Measurements from ENCODE around the gene CHCHD3.

The CHCHD3 gene

DNA sequence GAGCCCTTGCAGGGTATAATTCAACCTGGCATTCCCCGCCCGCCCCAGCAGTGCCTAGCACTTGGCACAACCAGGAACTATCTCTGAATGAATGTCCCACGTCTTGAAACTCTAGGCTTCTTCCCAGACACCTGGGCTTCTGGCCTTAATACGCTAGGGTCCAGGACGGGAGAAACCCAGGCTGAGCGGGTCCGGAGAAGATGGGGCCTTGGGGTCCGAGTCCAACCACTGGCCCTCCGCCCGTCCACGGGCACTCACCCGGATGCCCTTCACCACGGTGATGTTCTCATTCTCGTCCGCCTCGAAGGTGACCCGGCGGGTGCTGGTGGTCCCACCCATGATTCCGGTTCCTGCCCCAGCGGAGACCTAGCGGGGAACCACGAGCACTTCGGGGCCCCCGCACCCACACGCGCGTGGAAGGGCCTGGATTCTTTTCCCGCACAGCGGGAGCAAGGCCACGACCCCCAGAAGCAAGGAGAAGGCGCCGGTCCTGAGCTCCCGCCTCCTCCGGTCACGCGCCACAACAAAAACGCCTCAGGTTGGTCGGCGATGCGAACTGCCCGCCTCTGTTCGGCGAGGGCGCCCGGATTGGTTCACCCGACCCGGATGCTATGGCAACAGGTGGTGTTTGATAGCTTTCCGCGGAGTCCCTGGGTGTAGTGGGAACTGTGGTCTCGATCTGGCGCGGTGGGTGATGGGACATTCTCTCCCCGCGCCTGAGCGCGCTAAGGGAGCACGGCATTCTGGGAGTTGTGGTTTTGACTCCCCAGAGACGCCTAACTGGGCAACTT is at the start of gene CHCHD3:
TSS of gene CHCHD3 (minus strand) at position 492 of the 791 bp plus-strand sequence. CDS start at position 339, 153 bp downstream.
- H3K4me3 ChIP-seq (ENCODE audit: low read depth in 1 of 2, low read length in 1 of 2) = peak within 1 kb of the TSS; percentile 66 to 69
- H3K36me3 ChIP-seq = no peaks in the 10 kb centered on the region
- H3K4me1 ChIP-seq (ENCODE audit: control insufficient read depth in 1 of 2, insufficient read depth in 1 of 2, low read depth in 1 of 2, low read length in 1 of 2) = peaks cover 9 to 12% of the 10 kb centered on the region in 2 experiments
- peak within 1 kb of the TSS; percentile 51 for H3K27ac ChIP-seq
- TF ChIP-seq, protein P1, sequence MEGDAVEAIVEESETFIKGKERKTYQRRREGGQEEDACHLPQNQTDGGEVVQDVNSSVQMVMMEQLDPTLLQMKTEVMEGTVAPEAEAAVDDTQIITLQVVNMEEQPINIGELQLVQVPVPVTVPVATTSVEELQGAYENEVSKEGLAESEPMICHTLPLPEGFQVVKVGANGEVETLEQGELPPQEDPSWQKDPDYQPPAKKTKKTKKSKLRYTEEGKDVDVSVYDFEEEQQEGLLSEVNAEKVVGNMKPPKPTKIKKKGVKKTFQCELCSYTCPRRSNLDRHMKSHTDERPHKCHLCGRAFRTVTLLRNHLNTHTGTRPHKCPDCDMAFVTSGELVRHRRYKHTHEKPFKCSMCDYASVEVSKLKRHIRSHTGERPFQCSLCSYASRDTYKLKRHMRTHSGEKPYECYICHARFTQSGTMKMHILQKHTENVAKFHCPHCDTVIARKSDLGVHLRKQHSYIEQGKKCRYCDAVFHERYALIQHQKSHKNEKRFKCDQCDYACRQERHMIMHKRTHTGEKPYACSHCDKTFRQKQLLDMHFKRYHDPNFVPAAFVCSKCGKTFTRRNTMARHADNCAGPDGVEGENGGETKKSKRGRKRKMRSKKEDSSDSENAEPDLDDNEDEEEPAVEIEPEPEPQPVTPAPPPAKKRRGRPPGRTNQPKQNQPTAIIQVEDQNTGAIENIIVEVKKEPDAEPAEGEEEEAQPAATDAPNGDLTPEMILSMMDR (IDR thresholded peaks at IDR 0.05) = no peak
- H3K27me3 ChIP-seq = no peaks in the 10 kb centered on the region
- H3K9me3 ChIP-seq = no peaks in the 10 kb centered on the region

DNA sequence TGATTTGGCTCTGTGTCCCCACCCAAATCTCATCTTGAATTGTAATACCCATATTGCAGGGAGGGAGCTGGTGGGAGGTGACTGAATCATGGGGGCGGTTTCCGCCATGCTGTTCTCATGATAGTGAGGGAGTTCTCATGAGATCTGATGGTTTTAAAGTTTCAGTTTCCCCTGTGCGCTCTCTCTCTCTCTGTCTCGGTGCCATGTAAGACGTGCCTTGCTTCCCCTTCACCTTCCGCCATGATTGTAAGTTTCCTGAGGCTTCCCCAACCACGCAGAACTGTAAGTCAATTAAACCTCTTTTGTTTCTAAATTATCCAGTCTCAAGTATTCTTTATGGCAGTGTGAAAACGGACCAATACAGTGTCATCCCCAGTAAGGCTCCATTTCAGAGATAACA is 48.3 kb upstream of the CHCHD3 start:
- no peaks in the 10 kb centered on the region for H3K27me3 ChIP-seq
- no peaks in the 10 kb centered on the region for H3K36me3 ChIP-seq
- H3K4me1 ChIP-seq (ENCODE audit: control insufficient read depth in 1 of 2, insufficient read depth in 1 of 2, low read depth in 1 of 2, low read length in 1 of 2) = no peaks in the 10 kb centered on the region
- H3K4me3 ChIP-seq (ENCODE audit: low read depth in 1 of 2, low read length in 1 of 2) = no peak overlapping the region
- H3K27ac ChIP-seq = no peak overlapping the region
- no peaks in the 10 kb centered on the region for H3K9me3 ChIP-seq
- TF ChIP-seq, protein P1 (IDR thresholded peaks at IDR 0.05) = no peak

DNA sequence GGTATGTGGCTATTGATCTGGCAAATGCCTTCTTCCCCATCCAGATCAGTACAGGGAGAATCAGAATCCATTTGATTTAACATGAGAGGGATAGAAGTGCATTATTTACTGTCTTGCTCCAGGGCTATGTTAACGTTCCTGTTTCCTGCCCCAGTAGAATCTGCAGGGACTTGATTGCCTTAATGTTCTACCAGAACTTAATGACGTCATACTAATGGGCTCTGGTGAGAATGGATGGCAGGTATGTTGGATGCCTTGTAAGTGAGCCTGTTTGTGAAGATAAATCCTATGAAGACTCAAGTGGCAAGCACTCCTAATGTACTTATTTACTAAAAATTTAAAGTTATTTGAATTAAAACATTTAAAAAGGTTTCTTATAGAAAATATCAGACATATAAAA is 44.5 kb upstream of the CHCHD3 start:
- H3K9me3 ChIP-seq = no peaks in the 10 kb centered on the region
- TF ChIP-seq, protein P1 (IDR thresholded peaks at IDR 0.05) = no peak
- H3K27me3 ChIP-seq = peaks cover 3% of the 10 kb centered on the region
- no peak overlapping the region for H3K4me3 ChIP-seq (ENCODE audit: low read depth in 1 of 2, low read length in 1 of 2)
- no peaks in the 10 kb centered on the region for H3K4me1 ChIP-seq (ENCODE audit: control insufficient read depth in 1 of 2, insufficient read depth in 1 of 2, low read depth in 1 of 2, low read length in 1 of 2)
- H3K27ac ChIP-seq = no peak overlapping the region
- H3K36me3 ChIP-seq = no peaks in the 10 kb centered on the region

DNA sequence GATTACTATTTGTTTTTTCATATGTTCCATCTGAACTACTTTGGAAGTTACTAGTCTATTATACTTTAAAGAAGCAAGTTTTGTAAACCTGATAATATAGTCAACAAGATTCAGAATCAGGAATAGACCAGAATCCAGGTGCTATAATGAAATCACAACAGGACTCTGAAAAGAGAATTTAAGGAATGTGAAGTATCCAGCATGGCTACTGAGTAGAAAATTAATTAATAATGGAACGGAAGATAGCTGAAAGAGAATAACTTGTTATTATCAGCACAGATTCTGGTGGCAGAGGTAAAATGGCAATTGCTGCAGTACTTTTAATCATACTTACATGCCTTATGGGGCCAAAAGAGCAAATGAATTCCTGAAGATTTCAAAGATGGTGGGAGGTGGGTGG is 43.1 kb upstream of the CHCHD3 start:
- H3K4me3 ChIP-seq (ENCODE audit: low read depth in 1 of 2, low read length in 1 of 2) = no peak overlapping the region
- no peaks in the 10 kb centered on the region for H3K4me1 ChIP-seq (ENCODE audit: control insufficient read depth in 1 of 2, insufficient read depth in 1 of 2, low read depth in 1 of 2, low read length in 1 of 2)
- no peaks in the 10 kb centered on the region for H3K9me3 ChIP-seq
- no peaks in the 10 kb centered on the region for H3K36me3 ChIP-seq
- peaks cover 3% of the 10 kb centered on the region for H3K27me3 ChIP-seq
- no peak overlapping the region for H3K27ac ChIP-seq
- TF ChIP-seq, protein P1 (IDR thresholded peaks at IDR 0.05) = no peak

DNA sequence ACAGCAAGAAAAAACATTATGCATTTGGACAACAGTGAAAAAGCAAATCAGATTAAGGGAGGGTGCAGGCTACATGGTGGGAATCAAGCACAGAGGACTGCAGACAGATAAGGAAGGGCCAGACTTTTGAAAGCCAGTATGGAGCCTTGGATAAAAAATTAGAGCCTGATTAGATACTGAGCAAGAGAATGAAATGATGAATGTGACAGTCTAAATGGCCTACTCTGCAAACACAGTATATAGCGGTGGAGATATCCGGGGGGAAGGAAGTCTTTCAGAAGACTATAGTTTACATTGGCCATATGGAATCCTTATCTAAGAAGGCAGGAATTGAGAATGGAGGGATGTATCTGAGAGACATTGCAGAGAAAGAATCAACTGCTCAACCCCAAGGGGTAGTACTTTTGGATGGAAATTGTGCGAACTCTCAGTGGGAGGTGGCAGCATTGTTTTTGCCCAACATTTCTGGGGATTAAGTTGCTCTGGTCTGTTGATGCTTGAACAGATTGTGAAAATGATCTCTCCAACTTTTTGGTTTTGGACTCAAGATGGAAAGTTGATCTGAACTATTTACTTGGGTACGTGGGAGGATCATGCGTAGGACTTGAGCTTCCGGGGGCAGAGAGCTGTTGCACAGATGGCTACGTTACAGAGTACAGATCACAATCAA is 39.4 kb upstream of the CHCHD3 start:
- H3K9me3 ChIP-seq = no peaks in the 10 kb centered on the region
- no peaks in the 10 kb centered on the region for H3K4me1 ChIP-seq (ENCODE audit: control insufficient read depth in 1 of 2, insufficient read depth in 1 of 2, low read depth in 1 of 2, low read length in 1 of 2)
- no peaks in the 10 kb centered on the region for H3K36me3 ChIP-seq
- H3K27ac ChIP-seq = no peak overlapping the region
- H3K4me3 ChIP-seq (ENCODE audit: low read depth in 1 of 2, low read length in 1 of 2) = no peak overlapping the region
- H3K27me3 ChIP-seq = peaks cover 3% of the 10 kb centered on the region
- TF ChIP-seq, protein P1 (IDR thresholded peaks at IDR 0.05) = no peak
